ENCODE data around the gene NEB.

Gene NEB

GRCh38 chr2:151549191-151549590, 185.1 kb downstream of the NEB start:
- no peak for DNase-seq (ENCODE audit: low read depth)

- no peak for DNase-seq (ENCODE audit: low read depth)
Measured at GRCh38 chr2:151544449-151544848, 189.8 kb downstream of the NEB start.

DNA sequence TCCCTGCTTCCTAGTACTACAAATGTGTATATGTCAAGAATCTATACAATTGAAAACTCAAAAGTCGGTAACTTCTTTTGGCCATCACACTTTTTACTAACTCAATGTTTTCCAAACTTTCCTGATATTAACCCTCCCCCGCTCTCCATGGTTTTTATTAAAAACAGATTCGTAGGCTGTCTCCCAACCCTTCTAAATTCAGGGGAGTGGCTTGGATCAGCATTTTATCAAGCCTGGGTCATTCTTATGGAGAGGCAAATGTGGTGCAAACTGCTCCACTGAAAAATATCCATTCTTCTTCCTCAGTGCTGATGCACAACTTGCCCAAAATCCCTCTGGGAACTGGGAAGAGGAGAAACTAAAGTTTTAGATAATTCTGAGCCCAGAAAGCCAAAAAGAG, 190.4 kb downstream of the NEB start:
- no peak for DNase-seq (ENCODE audit: low read depth)

DNA sequence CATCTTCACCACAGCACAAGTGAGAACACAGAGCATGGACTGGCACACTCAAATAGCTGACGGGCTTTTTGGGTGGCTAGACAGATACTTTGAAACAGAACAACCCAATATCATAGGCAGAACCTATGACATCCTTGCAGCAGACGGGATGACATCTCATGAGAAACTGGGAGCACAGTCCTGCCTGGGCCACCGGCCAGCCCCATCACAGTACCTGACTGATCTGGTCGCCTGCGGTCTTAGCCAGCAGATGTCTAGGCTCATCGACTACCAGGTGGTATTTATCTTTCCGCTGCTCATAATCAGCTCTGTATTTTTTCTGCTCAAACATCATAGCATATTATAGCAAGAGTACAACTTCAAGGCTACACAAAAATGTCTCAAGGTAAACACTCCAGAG, 200.3 kb downstream of the NEB start:
- DNase-seq (ENCODE audit: low read depth) = no peak

DNA sequence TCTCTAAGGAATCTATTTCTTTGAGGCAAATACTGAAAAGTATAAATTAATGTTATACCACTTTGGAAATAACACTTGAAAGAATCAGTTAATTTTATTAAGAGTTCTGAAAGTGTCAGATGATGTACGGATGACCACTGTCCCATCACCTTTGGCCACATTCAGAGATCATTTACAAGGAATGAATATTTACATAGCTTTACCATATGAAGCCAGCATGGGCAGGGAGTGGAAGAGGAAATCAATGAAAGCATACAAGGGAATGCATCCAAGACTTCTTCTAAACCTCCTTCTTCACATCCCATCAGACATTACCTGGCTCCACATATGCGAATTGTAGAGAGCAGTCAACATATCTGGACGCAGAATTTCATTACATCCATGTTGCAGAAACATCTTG, 201.1 kb downstream of the NEB start:
- DNase-seq (ENCODE audit: low read depth) = no peak

- no peak for DNase-seq (ENCODE audit: low read depth)
Measured at GRCh38 chr2:151526572-151527090, 207.6 kb downstream of the NEB start.

DNA sequence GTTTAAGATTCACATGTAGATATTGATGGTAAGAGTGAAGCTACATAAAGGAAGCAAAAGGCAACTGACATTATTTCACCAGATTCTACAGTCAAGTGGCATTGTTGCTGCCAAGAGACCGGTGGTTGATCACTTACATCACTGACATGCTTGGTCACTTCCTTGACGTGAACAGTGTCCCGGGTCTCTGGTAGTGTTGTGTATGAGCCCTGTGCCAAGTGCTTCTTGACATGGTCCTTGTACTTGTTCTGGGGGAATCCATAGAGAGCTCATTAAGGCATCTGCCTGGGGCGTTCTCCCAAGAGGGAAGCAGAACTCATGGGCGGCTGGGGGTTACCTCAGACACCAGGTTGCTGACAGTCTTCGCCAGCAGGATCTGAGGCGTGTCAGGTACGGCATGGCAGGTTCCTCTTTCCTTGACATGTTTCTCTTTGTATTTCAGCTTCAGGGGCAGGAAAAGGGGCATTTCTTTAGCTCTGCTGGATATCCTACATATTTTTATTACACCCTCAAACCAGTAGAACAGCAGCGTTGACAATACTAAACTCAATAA, 208.4 kb downstream of the NEB start:
- no peak for DNase-seq (ENCODE audit: low read depth)

GRCh38 chr2:151523850-151524249, 210.4 kb downstream of the NEB start:
- DNase-seq (ENCODE audit: low read depth) = no peak

GRCh38 chr2:151522556-151522955, 211.7 kb downstream of the NEB start:
- DNase-seq (ENCODE audit: low read depth) = no peak

- no peak for DNase-seq (ENCODE audit: low read depth)
Measured at GRCh38 chr2:151520976-151521375, 213.3 kb downstream of the NEB start.

GRCh38 chr2:151518802-151519201, 215.5 kb downstream of the NEB start:
- DNase-seq (ENCODE audit: low read depth) = no peak

GRCh38 chr2:151508519-151508918, 225.8 kb downstream of the NEB start:
- DNase-seq (ENCODE audit: low read depth) = no peak

- no peak for DNase-seq (ENCODE audit: low read depth)
Measured at GRCh38 chr2:151506170-151506569, 228.1 kb downstream of the NEB start.

DNA sequence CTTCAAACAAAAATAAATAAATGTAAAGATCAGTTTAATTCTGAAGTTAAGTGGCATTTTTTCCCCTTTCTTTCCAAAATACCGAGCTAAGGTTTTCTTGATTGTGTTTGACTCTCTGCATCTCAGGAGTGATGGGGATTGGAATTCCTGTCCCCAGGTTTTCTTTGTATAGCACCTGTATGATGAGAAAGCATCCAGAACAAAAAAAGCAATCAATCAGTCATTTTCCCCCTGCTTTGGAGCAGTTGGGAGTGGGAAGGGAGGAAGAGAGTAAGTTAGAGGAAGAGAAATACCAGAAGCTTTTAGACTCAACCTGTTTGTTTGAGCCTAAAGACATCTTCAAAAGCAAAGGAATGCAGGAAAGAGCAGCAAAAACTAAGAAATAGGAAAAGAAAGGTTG, 236.1 kb downstream of the NEB start:
- DNase-seq (ENCODE audit: low read depth) = no peak

- no peak for DNase-seq (ENCODE audit: low read depth)
Measured at GRCh38 chr2:151491496-151491895, 242.8 kb downstream of the NEB start.

- DNase-seq (ENCODE audit: low read depth) = no peak
Measured at GRCh38 chr2:151490276-151490675, 244.0 kb downstream of the NEB start.

GRCh38 chr2:151486053-151486452, 248.2 kb downstream of the NEB start:
- no peak for DNase-seq (ENCODE audit: low read depth)

GRCh38 chr2:151484100-151484499, 250.2 kb downstream of the NEB start:
- no peak for DNase-seq (ENCODE audit: low read depth)

DNA sequence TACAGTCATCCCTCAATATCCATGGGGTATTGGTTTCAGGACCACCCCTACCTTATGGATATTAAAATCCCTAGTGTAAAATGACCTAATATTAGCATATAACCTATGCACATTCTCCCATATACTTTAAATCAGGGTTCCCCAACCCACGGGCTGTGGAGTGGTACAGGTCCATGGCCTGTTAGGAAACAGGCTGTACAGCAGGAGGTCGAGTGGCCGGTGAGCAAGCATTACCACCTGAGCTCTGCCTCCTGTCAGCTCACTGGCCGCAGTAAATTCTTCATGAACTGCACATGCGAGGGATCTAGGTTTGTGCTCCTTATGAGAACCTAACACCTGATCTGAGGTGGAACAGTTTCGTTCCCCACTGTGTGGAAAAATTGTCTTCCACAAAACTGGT, 250.7 kb downstream of the NEB start:
- no peak for DNase-seq (ENCODE audit: low read depth)

DNA sequence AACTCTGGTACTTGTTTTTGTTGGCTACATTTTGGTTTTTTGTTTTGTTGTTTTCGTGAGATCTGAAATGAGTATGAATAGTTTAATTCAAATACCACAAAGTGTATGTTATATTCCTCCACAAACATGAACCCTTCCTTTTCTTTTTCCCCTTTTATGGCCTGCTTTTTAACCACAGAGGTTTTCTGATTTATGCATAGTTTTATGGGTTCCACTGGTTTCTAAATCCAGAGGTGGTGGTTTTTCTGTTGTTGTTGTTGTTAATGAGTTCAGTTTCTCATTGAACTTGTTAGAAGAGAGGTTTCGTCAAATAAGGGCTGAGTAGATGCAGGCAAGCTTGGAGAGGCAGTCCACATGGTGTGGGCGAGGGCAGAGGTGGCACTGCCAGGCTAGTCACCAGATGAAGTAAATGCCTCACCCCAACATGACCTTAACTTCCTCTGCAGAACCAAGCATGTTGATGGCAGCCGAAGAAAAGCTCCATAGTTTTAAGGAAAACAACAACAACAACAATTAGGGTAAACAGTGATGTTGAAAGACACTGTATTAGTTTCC, 252.0 kb downstream of the NEB start:
- DNase-seq (ENCODE audit: low read depth) = no peak

GRCh38 chr2:151481744-151482143, 252.5 kb downstream of the NEB start:
- DNase-seq (ENCODE audit: low read depth) = no peak

DNA sequence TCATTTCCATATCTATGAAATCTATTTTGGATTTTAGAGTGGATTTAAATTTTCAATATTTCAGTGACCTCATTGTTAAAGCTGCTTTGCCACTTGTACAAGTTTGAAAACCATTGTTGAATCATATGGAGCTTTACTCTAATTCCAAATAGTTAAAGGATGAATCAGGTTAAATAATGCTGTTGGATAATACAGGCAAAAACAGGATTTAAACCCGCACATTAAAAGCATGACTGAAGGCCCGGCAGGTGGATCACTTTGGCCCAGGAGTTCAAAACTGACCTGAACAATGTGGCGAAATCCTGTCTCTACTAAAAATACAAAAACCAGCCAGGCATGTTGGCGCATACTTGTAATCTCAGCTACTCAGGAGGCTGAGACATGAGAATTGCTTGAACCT, 256.3 kb downstream of the NEB start:
- DNase-seq (ENCODE audit: low read depth) = no peak

DNA sequence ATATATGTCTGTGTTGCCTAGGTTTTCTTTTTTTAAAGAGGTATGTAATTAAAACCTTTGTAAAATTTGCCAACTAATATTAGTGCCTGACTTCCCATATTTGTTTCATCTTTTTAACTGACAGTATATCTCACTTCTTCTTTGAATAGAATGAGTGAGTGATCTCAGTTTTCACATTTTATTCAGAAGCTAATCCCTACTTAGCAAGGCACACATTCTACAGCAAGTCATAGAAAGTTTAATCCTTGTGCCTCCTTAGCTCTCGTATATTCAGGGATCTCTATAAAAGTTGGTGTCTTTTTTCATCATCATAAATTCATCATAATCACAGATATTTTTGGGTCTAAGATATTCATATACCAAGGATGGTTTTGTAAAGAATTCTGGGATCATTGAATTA, 258.0 kb downstream of the NEB start:
- no peak for DNase-seq (ENCODE audit: low read depth)

DNA sequence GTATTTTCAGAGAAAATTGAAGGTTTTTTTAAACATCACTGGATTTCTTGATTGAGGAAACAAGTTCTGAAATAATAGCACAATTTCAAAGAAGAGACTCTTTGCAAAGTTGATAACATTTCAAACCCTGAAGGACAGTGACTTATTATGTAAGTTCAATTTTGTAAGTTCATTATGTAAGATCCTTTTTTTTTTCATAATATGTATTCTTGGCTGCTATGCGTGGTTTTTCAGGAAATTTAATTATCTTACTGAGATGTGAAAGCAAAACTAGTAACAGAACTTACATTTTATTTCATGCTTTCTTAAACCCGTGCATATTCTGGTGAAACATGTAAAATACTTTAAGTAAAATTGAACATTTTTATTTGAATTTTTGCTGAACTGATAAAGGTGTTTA, 259.2 kb downstream of the NEB start:
- no peak for DNase-seq (ENCODE audit: low read depth)

Measured in HS-27A (cell line).